Body of pancreas (tissue), 4 donors: ENCODE results near the gene TACC2.

Experiments
- CTCF ChIP-seq, 7 experiments: fragments of 450-650 bp in 4 of 7; fragments of 200-600 bp in 3 of 7; sonication (generic) in 3 of 7; IDR thresholded peaks; one replicate each; pipeline ENCODE4 v1.5.1; 2016 to 2019; ENCODE audit warnings: antibody characterized with exemption in 7 of 7
- POLR2A ChIP-seq, 3 donors: fragments of 450-650 bp; IDR thresholded peaks; one replicate each; pipeline ENCODE4 v1.6.1; 2016; ENCODE audit warnings: antibody characterized with exemption in 3 of 3, mild to moderate bottlenecking in 2 of 3

GRCh38 chr10:122161795-122162194 is 172.8 kb downstream of the TACC2 start:
- no peak for TF ChIP-seq POLR2A (IDR thresholded peaks at IDR 0.05)
- TF ChIP-seq CTCF (IDR thresholded peaks at IDR 0.05) = no peak
